ENCODE data around the gene ETNK2.

ETNK2 gene

DNA sequence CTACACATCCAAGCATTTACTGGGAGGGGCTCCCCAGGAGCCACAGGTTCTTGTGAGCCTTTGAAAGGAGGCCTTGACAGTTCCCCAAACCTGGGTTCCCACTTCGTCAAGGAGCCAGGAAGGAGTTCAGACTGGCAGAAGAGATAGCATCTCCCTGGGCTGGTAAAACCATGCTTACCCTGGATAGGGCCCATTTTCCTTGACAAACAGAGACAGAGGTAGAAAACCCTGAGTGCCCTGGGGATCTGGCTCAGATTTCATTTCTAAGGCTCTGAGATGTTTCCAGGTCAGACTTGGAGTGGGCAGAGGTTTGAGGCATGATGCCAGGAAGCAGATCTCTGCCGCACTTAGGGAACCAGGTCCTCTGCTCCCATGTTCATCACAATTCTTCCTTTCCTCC, 2.7 kb downstream of the ETNK2 start:
- H3K4me3 ChIP-seq (ENCODE audit: low read depth, low read length), result no peak overlapping the region
- no peak for DNase-seq (ENCODE audit: low read depth)
- TF ChIP-seq, protein P1, sequence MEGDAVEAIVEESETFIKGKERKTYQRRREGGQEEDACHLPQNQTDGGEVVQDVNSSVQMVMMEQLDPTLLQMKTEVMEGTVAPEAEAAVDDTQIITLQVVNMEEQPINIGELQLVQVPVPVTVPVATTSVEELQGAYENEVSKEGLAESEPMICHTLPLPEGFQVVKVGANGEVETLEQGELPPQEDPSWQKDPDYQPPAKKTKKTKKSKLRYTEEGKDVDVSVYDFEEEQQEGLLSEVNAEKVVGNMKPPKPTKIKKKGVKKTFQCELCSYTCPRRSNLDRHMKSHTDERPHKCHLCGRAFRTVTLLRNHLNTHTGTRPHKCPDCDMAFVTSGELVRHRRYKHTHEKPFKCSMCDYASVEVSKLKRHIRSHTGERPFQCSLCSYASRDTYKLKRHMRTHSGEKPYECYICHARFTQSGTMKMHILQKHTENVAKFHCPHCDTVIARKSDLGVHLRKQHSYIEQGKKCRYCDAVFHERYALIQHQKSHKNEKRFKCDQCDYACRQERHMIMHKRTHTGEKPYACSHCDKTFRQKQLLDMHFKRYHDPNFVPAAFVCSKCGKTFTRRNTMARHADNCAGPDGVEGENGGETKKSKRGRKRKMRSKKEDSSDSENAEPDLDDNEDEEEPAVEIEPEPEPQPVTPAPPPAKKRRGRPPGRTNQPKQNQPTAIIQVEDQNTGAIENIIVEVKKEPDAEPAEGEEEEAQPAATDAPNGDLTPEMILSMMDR (IDR thresholded peaks at IDR 0.05; ENCODE audit: insufficient read depth, low read depth, low read length, missing control alignments), result no peak

DNA sequence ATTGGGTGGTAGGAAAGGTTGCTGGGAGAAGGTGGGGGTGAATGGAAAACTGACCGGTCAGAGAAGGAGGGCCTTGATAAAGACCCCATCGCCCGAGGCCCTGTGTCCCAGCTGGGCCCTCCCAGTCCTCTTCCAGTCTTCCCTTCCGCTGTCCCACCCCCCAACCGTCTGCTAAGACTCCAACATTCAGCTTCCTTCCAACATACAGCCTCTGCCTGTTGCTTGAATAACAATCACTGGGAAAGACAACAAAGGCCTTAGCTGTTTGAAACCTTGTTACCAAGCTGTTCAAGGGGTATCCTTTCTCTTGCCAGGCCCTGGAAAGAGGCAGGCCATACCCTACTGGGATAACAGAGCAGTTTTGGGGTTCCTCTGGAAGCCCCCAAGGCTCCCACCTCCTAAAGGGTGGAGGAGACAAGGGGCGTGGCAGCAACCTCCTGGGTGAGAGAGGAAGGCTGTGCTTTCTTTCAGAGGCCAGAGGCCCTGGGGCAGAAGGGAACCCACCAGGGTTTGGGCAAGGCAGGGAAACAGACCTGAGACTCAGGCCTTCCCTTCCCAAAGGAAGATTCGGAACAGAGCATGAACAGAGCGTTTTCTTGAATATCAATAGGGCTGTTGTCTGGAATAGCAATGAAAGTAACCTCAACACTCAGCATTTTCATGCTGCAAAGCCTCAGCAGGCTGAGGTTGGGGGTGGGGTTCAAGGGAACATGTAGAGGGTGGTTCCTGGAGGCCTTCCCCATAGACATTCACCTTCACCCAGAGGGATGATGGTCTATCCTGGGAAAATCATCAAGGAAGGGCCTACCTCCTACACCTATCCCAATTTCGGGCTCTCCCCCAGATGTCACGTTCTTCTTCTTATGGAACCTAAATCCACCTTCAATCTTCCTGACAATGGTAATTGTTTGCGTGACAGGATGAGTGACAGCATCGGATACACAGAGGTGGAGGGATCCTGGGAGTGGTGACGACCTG, 4.1 kb downstream of the ETNK2 start:
- TF ChIP-seq, protein P1 (IDR thresholded peaks at IDR 0.05; ENCODE audit: insufficient read depth, low read depth, low read length, missing control alignments), result no peak
- no peak for DNase-seq (ENCODE audit: low read depth)
- no peak overlapping the region for H3K4me3 ChIP-seq (ENCODE audit: low read depth, low read length)

- DNase-seq (ENCODE audit: low read depth), result no peak
- no peak overlapping the region for H3K4me3 ChIP-seq (ENCODE audit: low read depth, low read length)
These were observed 4.9 kb downstream of the ETNK2 start for GRCh38 chr1:204146965-204147364.

DNA sequence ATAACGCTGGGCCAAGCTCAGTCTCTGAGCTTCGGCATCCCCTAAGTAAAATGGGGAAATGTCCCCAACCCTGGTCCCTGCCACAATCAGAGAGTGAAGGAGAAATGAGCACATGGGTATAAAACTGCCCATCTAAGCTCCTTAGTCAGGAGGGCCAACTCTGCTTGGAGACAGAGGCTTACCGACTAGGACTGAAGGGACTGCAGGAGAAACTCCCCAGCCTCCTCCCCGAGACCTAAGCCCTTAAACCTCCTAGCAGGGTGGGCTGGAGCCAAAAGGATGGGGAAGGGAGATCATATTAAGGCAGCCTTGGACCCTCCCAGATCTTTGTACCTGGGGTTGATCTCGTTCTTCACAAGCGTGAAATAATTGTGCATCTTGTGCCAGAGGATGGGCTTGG, 5.5 kb downstream of the ETNK2 start:
- TF ChIP-seq, protein P1 (IDR thresholded peaks at IDR 0.05; ENCODE audit: insufficient read depth, low read depth, low read length, missing control alignments), result no peak
- no peak overlapping the region for H3K4me3 ChIP-seq (ENCODE audit: low read depth, low read length)
- no peak for DNase-seq (ENCODE audit: low read depth)

More at GRCh38 chr1:204146965-204147364, 4.9 kb downstream of the ETNK2 start:
- TF ChIP-seq, protein P1 (IDR thresholded peaks at IDR 0.05; ENCODE audit: insufficient read depth, low read depth, low read length, missing control alignments), result no peak

DNA sequence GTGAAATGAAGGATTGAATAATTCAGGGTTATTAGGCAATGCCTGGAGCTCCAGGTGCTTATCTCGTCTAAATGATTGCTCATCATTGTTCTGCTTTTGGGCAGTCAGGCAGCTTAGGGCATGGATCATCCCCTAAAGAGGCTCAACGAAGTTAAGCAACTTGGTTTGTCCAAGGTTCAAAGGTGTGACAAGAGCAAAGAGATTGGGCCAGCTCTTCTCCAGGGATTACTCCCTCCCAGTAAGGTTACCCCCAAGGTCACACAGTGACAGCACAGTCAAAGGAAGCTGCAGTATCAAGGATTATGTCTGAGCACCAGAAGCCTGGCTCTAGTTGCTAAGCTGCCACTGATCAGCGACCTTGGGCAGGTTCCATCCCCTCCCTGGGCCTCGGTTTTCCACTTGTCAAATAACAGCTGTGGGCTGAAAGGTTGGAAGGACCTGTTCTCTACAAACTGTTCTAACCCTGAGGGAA, 6.8 kb downstream of the ETNK2 start:
- TF ChIP-seq, protein P1 (IDR thresholded peaks at IDR 0.05; ENCODE audit: insufficient read depth, low read depth, low read length, missing control alignments), result no peak
- no peak overlapping the region for H3K4me3 ChIP-seq (ENCODE audit: low read depth, low read length)
- no peak for DNase-seq (ENCODE audit: low read depth)

DNA sequence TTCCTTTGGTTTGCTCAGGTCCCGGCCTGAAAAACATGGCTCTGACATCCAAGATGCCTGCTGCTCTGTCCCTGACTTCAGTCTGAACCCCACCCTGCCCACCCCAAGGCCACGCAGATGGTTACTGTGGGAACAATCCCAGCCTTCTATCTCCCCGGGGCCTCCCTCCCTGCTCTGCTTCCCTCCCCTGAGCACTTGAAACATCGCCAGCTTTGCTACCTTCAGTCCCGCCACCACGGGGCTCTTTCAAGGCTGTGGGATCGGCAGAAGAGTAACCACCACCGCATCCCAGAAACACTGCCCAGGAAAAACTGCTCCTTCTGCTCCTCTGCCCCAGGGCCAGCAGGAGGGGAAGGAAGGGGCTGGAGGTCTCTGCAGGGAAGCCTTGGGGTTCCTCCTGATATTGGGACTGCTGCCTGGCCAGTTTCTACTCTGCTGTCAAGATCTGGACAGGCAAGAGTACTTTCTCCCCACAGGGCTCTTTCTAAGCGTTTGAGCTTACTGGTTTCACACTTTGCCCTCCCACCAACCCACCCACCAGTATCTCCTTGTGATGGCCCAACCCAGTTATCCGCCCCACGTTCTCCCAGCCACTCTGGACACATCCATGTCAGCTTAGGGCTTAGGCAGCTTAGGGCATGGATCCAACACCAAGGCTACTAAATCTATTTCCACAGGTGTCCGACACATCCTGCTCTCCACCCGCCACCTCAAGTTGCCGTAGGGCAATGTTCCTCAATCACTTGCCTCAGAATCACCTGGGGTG, 8.4 kb downstream of the ETNK2 start:
- TF ChIP-seq, protein P1 (IDR thresholded peaks at IDR 0.05; ENCODE audit: insufficient read depth, low read depth, low read length, missing control alignments), result no peak

More for the DNA sequence above, 8.4 kb downstream of the ETNK2 start:
- no peak overlapping the region for H3K4me3 ChIP-seq (ENCODE audit: low read depth, low read length)
- no peak for DNase-seq (ENCODE audit: low read depth)
